IMR-90 (cell line): ENCODE data around the gene CCDC107. TPM values are rescaled to one million over a fixed set of nuclear protein-coding genes. Genes with fewer than 3 reads are reported as not detected.
A peak's percentile ranks its signal among the peaks of the same experiment; 100 is the strongest.

Source experiments
- ATAC-seq: fragments of 200-7000 bp; cut with Tn5 transposase; 2 replicates; pipeline ENCODE4 v1.9.1; 2020; ENCODE audit warnings: low read depth, mild to moderate bottlenecking, moderate library complexity
- BruUV-seq: library from RNA; stranded (reverse); fragments of 400-500 nt; replicated peaks from 2 replicates; lab custom pipeline; 2021; lab: Mats Ljungman, UMichigan
- CTCF ChIA-PET: fragments of 300-600 bp; formaldehyde crosslinking; extraction: SDS; loops from one replicate; lab custom pipeline; 2021; ENCODE audit warnings: antibody characterized with exemption; lab: Yijun Ruan, JAX
- POLR2A ChIA-PET: fragments of 300-600 bp; sonication (Branson Sonifier 250); formaldehyde crosslinking; loops from one replicate; lab custom pipeline; 2022; ENCODE audit warnings: antibody characterized with exemption; ENCODE audit not compliant: unreplicated experiment; lab: Charles Lee
- DNase-seq: peaks from one replicate; pipeline ENCODE4 v3.0.0; 2013
- H2AFZ ChIP-seq: replicated peaks from 2 replicates; pipeline ENCODE3; 2013; ENCODE audit warnings: low read length, mild to moderate bottlenecking; ENCODE audit not compliant: poor library complexity
- H2AK5ac ChIP-seq: 2 replicates; pipeline ENCODE4 v1.6.1; 2013; ENCODE audit warnings: low read depth, low read length, inconsistent platforms
- H2AK9ac ChIP-seq: replicated peaks from 2 replicates; pipeline ENCODE3; 2013; ENCODE audit warnings: mild to moderate bottlenecking, low read depth, low read length, moderate library complexity; ENCODE audit not compliant: poor library complexity
- H2BK120ac ChIP-seq: 2 replicates; pipeline ENCODE4 v1.6.1; 2013; ENCODE audit warnings: low read depth, low read length, inconsistent platforms
- H2BK15ac ChIP-seq: 3 replicates; pipeline ENCODE4 v1.6.1; 2013; ENCODE audit warnings: low read depth, low read length, inconsistent platforms
- H2BK20ac ChIP-seq: 2 replicates; pipeline ENCODE4 v1.6.1; 2013; ENCODE audit warnings: low read depth, mild to moderate bottlenecking, inconsistent platforms, low read length, moderate library complexity
- H2BK5ac ChIP-seq: 2 replicates; pipeline ENCODE4 v1.6.1; 2013; ENCODE audit warnings: mild to moderate bottlenecking, low read depth, low read length, inconsistent platforms; ENCODE audit not compliant: poor library complexity, severe bottlenecking
- H3K14ac ChIP-seq: replicated peaks from 2 replicates; pipeline ENCODE4 v1.6.1; 2013; ENCODE audit warnings: low read depth, low read length, inconsistent platforms
- H3K18ac ChIP-seq: 2 replicates; pipeline ENCODE4 v1.6.1; 2013; ENCODE audit warnings: low read depth, low read length, control low read depth
- H3K23ac ChIP-seq: 2 replicates; pipeline ENCODE4 v1.6.1; 2013; ENCODE audit warnings: low read depth, low read length, inconsistent platforms
- H3K27ac ChIP-seq: 2 replicates; pipeline ENCODE4 v1.5.1; 2013; ENCODE audit warnings: mild to moderate bottlenecking, control low read depth, low read length; ENCODE audit not compliant: insufficient read depth
- H3K27me3 ChIP-seq: 2 replicates; pipeline ENCODE4 v1.6.1; 2013; ENCODE audit warnings: low read length; ENCODE audit not compliant: control insufficient read depth, insufficient read depth
- H3K36me3 ChIP-seq: 2 replicates; pipeline ENCODE4 v1.6.1; 2013; ENCODE audit warnings: low read length, mixed read lengths; ENCODE audit not compliant: control insufficient read depth, insufficient read depth
- H3K4ac ChIP-seq: 2 replicates; pipeline ENCODE4 v1.6.1; 2013; ENCODE audit warnings: low read depth, low read length, inconsistent platforms
- H3K4me1 ChIP-seq: 2 replicates; pipeline ENCODE4 v1.6.1; 2013; ENCODE audit warnings: low read length, mixed read lengths; ENCODE audit not compliant: control insufficient read depth, insufficient read depth
- H3K4me2 ChIP-seq: 2 replicates; pipeline ENCODE4 v1.6.1; 2013; ENCODE audit warnings: low read depth, mild to moderate bottlenecking, control low read depth, low read length, moderate library complexity
- H3K4me3 ChIP-seq: 2 replicates; pipeline ENCODE4 v1.5.1; 2013; ENCODE audit warnings: low read depth, mild to moderate bottlenecking, control low read depth, low read length, moderate library complexity; ENCODE audit not compliant: insufficient read depth
- H3K56ac ChIP-seq: 2 replicates; pipeline ENCODE4 v1.6.1; 2013; ENCODE audit warnings: low read length, inconsistent platforms; ENCODE audit not compliant: insufficient read depth; ENCODE audit errors: extremely low read depth
- H3K79me1 ChIP-seq, 2 experiments: 2 replicates each; pipeline ENCODE4 v1.6.1; 2013; ENCODE audit warnings: low read length in 2 of 2, inconsistent platforms in 1 of 2, low read depth in 1 of 2
- H3K9ac ChIP-seq: 2 replicates; pipeline ENCODE4 v1.6.1; 2013; ENCODE audit warnings: low read depth, low read length, control low read depth
- H3K9me1 ChIP-seq: 2 replicates; pipeline ENCODE4 v1.6.1; 2013; ENCODE audit warnings: low read length, inconsistent platforms; ENCODE audit not compliant: insufficient read depth
- H3K9me3 ChIP-seq: 2 replicates; pipeline ENCODE4 v1.6.1; 2013; ENCODE audit warnings: low read length; ENCODE audit not compliant: control insufficient read depth, insufficient read depth
- H4K20me1 ChIP-seq: 2 replicates; pipeline ENCODE4 v1.6.1; 2013; ENCODE audit warnings: low read length, inconsistent platforms; ENCODE audit not compliant: insufficient read depth
- H4K5ac ChIP-seq: 2 replicates; pipeline ENCODE4 v1.6.1; 2013; ENCODE audit warnings: mild to moderate bottlenecking, low read depth, low read length, control low read depth
- H4K8ac ChIP-seq, 2 experiments: 2 replicates each; pipeline ENCODE4 v1.6.1; 2013; ENCODE audit warnings: low read depth in 2 of 2, low read length in 2 of 2, control low read depth in 1 of 2, inconsistent platforms in 1 of 2
- H4K91ac ChIP-seq: 2 replicates; pipeline ENCODE4 v1.6.1; 2013; ENCODE audit warnings: low read depth, low read length, inconsistent platforms; ENCODE audit not compliant: insufficient read depth
- CEBPB ChIP-seq: IDR thresholded peaks from 2 replicates; pipeline ENCODE4 v1.6.1; 2012; ENCODE audit warnings: low read depth, low read length, improper control_type of control experiment
- FOS ChIP-seq: fragments of 150-350 bp; IDR thresholded peaks from 2 replicates; pipeline ENCODE4 v1.6.1; 2016; ENCODE audit warnings: low read depth, low read length
- MAFK ChIP-seq: IDR thresholded peaks from 2 replicates; pipeline ENCODE4 v1.6.1; 2012; ENCODE audit warnings: low read depth, low read length, improper control_type of control experiment
- NFE2L2 ChIP-seq: fragments of 150-350 bp; IDR thresholded peaks from 2 replicates; pipeline ENCODE4 v1.6.1; 2016; ENCODE audit warnings: low read depth, mild to moderate bottlenecking, low read length
- RFX5 ChIP-seq: IDR thresholded peaks from 2 replicates; pipeline ENCODE4 v1.8.0; 2012; ENCODE audit warnings: low read depth, mild to moderate bottlenecking, low read length, moderate library complexity
- WGBS, 2 experiments: methylation state at CpG; one replicate each; pipeline versions ENCODE4 v1.1.5 to v1.1.7; 2013; ENCODE audit warnings: missing lambda C conversion rate in 2 of 2; ENCODE audit not compliant: insufficient read length in 1 of 2; ENCODE audit errors: extremely low coverage in 2 of 2; 5-methylcytosine and 5-hydroxymethylcytosine counted together
- dilution Hi-C: fragments of 300-500 bp; cut with HindIII; formaldehyde crosslinking; loops from one replicate; pipeline ENCODE4 v1.14.3; 2018; ENCODE audit warnings: low sequenced_read_pairs; ENCODE audit not compliant: unreplicated experiment
- in situ Hi-C: fragments of 300-500 bp; cut with MboI; formaldehyde crosslinking; loops from 3 replicates; pipeline ENCODE4 v1.14.3; 2019; ENCODE audit warnings: low sequenced_read_pairs, inconsistent platforms, mixed read lengths
- intact Hi-C: fragments of 100-400 bp; cut with micrococcal nuclease; formaldehyde crosslinking; loops from 2 replicates; pipeline ENCODE4 v1.10.0; 2022
- polyA plus RNA-seq, 3 experiments: library from polyadenylated mRNA; depleted of rRNA; stranded (reverse); fragments of >200 nt; gene quantifications; 2 replicates each; pipeline ENCODE4 v1.2.3, GENCODE V29; 2012; ENCODE audit warnings: low replicate concordance in 1 of 3
- total RNA-seq: library from RNA; depleted of rRNA; stranded (reverse); fragments of >200 nt; gene quantifications from 2 replicates; pipeline ENCODE4 v1.2.3, GENCODE V29; 2012

Gene CCDC107
- total and polyA plus RNA-seq, 2 of the 4 experiments (the other 2 are of a cell fraction): 6.8 to 21.1 TPM

- no peak overlapping the region for H2BK15ac ChIP-seq
- intact Hi-C loops (loop anchor here (10.0 kb wide), 2 partner anchors 163 to 167 kb away; partner anchors contain the start of genes HINT2 and SPAG8), in situ Hi-C loops (loop anchor here (10.0 kb wide), 1 partner anchor 147 kb away; no protein-coding TSS in a partner anchor), dilution Hi-C loops (no loop called here)
- H3K9me3 ChIP-seq: no peaks in the 10 kb centered on the region
- ChIA-PET CTCF (no interaction called here), POLR2A (no interaction called here)
- H3K4ac ChIP-seq: no peak overlapping the region
- peaks cover 4% of the 10 kb centered on the region; the same call in 1 of the 2 replicates for H3K9me1 ChIP-seq
- no peak overlapping the region for H3K9ac ChIP-seq
- peak; percentile 72 for DNase-seq
- ATAC-seq: peak; percentile 68
- H2AFZ ChIP-seq: no peak overlapping the region
- H3K79me1 ChIP-seq: no peaks in the 10 kb centered on the region
- H4K20me1 ChIP-seq: no peaks in the 10 kb centered on the region
- no peak overlapping the region for H2AK9ac ChIP-seq
- H3K14ac ChIP-seq: no peak overlapping the region
- TF ChIP-seq RFX5 (no peak), NFE2L2 (no peak), FOS (peak; percentile 60; the same call in 1 of the 2 replicates), CEBPB (peak; percentile 96), MAFK (peak; percentile 96)
- H3K56ac ChIP-seq: no peak overlapping the region
- no peak overlapping the region for H4K91ac ChIP-seq
- no peak overlapping the region for H3K4me3 ChIP-seq
- H2BK5ac ChIP-seq: no peak overlapping the region
- no TSS peak for BruUV-seq
- H3K4me2 ChIP-seq: no peak overlapping the region
- no peak overlapping the region for H2AK5ac ChIP-seq
- H4K8ac ChIP-seq: no peak overlapping the region
- H2BK20ac ChIP-seq: no peak overlapping the region
- no peak overlapping the region for H3K23ac ChIP-seq
- WGBS, 2 experiments: no CpG with 5 or more reads among the region's 7 CpGs
- no peak overlapping the region for H4K5ac ChIP-seq
- no peaks in the 10 kb centered on the region for H3K27me3 ChIP-seq
- H3K4me1 ChIP-seq: peaks cover 14% of the 10 kb centered on the region
- H3K36me3 ChIP-seq: no peaks in the 10 kb centered on the region
- H3K27ac ChIP-seq: no peak overlapping the region
- H3K18ac ChIP-seq: no peak overlapping the region
- no peak overlapping the region for H2BK120ac ChIP-seq
These were observed 5.9 kb upstream of the CCDC107 start for GRCh38 chr9:35651956-35652828.
